T-helper 2 cell treated with Interferon-gamma antibody and Interleukin-4, amounts not matched to agents 5 μg/mL and 100 μg/mL, for 36 hours (primary cell): Measurements from ENCODE around the gene ZBTB4.

Experiments
- DNase-seq: peaks from one replicate; pipeline ENCODE4 v3.0.0; 2021; ENCODE audit warnings: low spot score
- H3K27ac Mint-ChIP-seq: one replicate; pipeline ENCODE4 v1.8.0; 2021; ENCODE audit warnings: mild to moderate bottlenecking, mixed read lengths
- H3K27me3 Mint-ChIP-seq: one replicate; pipeline ENCODE4 v1.8.0; 2021; ENCODE audit warnings: low read depth, mixed read lengths
- H3K36me3 Mint-ChIP-seq: one replicate; pipeline ENCODE4 v1.8.0; 2021; ENCODE audit warnings: low read depth, mixed read lengths
- H3K4me1 Mint-ChIP-seq: one replicate; pipeline ENCODE4 v1.8.0; 2021; ENCODE audit warnings: low read depth, mixed read lengths
- H3K4me3 Mint-ChIP-seq: one replicate; pipeline ENCODE4 v1.8.0; 2022; ENCODE audit warnings: mild to moderate bottlenecking, moderate library complexity, mixed read lengths
- H3K9me3 Mint-ChIP-seq: one replicate; pipeline ENCODE4 v1.8.0; 2021; ENCODE audit warnings: mixed read lengths

Gene ZBTB4

DNA sequence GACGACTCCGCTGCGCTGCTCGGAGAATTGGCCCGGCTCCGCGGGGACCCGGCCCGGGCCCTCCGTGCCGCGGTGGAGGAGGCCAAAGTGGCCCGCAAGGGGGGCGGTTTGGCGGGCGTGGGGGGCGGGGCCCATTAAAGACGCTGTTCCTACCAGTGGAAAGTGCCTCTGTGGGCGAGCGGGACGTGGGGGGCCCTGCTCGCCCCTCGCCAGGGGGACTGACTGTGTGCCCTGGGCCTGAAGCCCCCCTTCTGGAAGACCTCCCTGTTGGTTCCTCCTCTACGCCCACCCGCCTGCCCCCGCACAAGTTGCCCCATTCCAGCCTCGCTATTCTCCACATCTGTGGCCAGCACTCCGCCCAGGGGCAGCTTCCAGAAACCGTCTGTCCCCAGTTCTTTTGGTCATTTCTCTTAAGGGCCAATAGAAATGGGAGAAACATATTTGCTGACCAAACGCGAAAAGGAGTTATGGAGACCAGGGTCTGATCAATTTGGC lies 42.0 kb downstream of the ZBTB4 start:
- Mint-ChIP-seq H3K4me1 (peaks cover 27% of the 10 kb centered on the region), H3K36me3 (peaks cover 15% of the 10 kb centered on the region), H3K27ac (peak overlapping the region; percentile 74), H3K4me3 (peak overlapping the region; percentile 92), H3K9me3 (no peaks in the 10 kb centered on the region), H3K27me3 (peaks cover 33% of the 10 kb centered on the region)
- DNase-seq = no peak

DNA sequence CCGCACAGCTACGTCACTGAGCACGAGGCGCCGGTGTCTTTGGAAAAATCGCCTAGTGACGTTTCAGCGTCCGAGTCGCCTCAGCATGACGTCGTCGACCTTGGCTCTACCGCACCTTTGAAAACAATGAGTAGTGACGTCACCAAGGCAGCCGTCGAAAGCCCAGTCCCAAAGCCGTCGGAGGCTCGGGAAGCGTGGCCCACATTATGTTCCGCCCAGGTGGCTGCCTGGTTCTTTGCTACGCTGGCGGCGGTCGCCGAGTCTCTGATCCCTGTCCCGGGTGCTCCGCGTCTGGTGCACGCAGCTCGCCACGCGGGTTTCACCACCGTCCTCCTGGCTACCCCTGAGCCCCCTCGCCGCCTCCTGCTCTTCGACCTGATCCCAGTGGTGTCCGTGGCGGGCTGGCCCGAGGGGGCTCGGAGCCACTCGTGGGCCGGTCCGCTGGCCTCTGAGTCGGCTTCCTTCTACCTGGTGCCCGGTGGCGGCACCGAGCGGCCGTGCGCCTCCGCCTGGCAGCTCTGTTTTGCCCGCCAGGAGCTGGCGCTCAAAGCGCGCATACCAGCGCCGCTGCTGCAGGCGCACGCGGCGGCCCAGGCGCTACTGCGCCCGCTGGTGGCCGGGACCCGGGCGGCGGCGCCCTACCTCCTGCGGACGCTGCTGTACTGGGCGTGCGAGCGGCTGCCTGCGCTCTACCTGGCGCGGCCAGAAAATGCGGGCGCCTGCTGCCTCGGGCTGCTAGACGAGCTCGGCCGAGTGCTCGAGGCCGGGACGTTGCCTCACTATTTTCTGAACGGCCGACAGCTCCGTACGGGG lies 42.7 kb downstream of the ZBTB4 start:
- peak overlapping the region; percentile 92 for H3K4me3 Mint-ChIP-seq
- H3K27me3 Mint-ChIP-seq = peaks cover 29% of the 10 kb centered on the region
- peak; percentile 86 for DNase-seq
- peaks cover 27% of the 10 kb centered on the region for H3K4me1 Mint-ChIP-seq
- H3K36me3 Mint-ChIP-seq = peaks cover 15% of the 10 kb centered on the region
- no peaks in the 10 kb centered on the region for H3K9me3 Mint-ChIP-seq
- H3K27ac Mint-ChIP-seq = peak overlapping the region; percentile 96

DNA sequence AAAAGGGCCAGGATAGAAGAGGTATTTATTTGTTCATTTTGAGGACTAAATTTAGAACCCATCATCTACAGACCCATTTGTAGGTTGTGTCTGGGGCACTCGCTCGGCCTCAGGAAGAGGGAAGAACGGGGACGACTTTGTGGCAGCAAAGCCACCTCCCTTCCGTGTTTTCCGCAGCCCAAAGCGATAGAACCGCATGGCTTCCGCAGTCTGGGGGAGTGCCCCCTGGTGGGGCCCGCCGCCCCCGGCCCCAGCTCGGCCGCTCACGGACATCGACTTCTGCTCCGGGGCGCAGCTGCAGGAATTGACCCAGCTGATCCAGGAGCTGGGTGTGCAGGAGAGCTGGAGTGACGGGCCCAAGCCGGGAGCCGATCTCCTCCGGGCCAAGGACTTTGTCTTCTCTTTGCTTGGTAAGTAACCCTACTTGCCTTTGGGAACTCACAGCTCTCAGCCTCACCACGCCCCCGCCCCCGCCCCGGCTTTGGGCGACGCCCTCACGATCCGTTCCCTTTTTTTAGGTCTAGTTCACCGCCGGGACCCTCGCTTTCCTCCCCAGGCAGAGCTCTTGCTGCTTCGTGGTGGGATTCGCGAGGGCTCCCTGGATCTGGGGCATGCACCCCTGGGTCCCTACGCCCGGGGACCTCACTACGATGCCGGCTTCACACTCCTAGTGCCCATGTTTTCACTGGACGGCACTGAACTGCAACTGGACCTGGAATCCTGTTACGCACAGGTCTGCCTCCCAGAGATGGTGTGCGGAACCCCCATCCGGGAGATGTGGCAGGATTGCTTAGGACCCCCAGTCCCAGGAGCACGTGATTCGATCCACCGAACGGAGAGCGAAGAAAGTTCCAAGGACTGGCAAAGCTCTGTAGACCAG lies 43.5 kb downstream of the ZBTB4 start:
- Mint-ChIP-seq H3K4me3 (peak overlapping the region; percentile 92), H3K4me1 (peaks cover 27% of the 10 kb centered on the region), H3K9me3 (no peaks in the 10 kb centered on the region), H3K27me3 (peaks cover 24% of the 10 kb centered on the region), H3K36me3 (peaks cover 15% of the 10 kb centered on the region), H3K27ac (peak overlapping the region; percentile 96)
- peak; percentile 71 for DNase-seq

GRCh38 chr17:7432296-7432695 lies 47.1 kb downstream of the ZBTB4 start:
- Mint-ChIP-seq H3K4me3 (no peak overlapping the region), H3K27ac (no peak overlapping the region), H3K36me3 (peaks cover 2% of the 10 kb centered on the region), H3K4me1 (peaks cover 5% of the 10 kb centered on the region), H3K27me3 (no peaks in the 10 kb centered on the region), H3K9me3 (no peaks in the 10 kb centered on the region)
- DNase-seq = no peak

DNA sequence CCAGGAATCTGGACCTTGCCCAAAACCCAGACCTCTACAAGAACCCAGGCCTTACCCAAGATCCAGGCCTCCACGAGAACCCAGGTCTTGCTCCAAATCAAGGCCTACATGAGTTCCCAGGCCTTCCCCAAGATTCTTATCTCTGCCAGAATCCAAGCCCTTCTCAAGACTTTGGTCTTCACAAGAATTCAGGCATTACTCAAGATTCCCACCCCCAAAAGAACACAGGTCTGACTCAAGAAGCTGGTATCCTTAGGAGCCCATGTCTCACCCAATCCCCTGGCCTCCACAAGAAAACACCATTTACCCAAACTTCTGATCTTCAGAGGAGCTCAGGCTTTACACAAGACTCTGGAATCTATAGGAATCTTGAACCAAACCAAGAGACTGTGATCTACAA lies 48.2 kb downstream of the ZBTB4 start:
- Mint-ChIP-seq H3K9me3 (no peaks in the 10 kb centered on the region), H3K27ac (no peak overlapping the region), H3K27me3 (no peaks in the 10 kb centered on the region), H3K4me1 (peaks cover under 1% of the 10 kb centered on the region), H3K36me3 (no peaks in the 10 kb centered on the region), H3K4me3 (no peak overlapping the region)
- no peak for DNase-seq

- Mint-ChIP-seq H3K27ac (no peak overlapping the region), H3K4me3 (no peak overlapping the region), H3K36me3 (no peaks in the 10 kb centered on the region), H3K27me3 (no peaks in the 10 kb centered on the region), H3K4me1 (no peaks in the 10 kb centered on the region), H3K9me3 (no peaks in the 10 kb centered on the region)
- no peak for DNase-seq
Measured at GRCh38 chr17:7429722-7430121, 49.7 kb downstream of the ZBTB4 start.

- Mint-ChIP-seq H3K9me3 (no peaks in the 10 kb centered on the region), H3K36me3 (no peaks in the 10 kb centered on the region), H3K27me3 (no peaks in the 10 kb centered on the region), H3K27ac (no peak within 1 kb of the TSS), H3K4me1 (no peaks in the 10 kb centered on the region), H3K4me3 (no peak within 1 kb of the TSS)
- DNase-seq = no peak
Measured at GRCh38 chr17:7428557-7428956, 50.9 kb downstream of the ZBTB4 start, which contains the start of gene SPEM3. Gene SPEM3 (plus strand): TSS chr17:7428857. CDS start chr17:7428903, 46 bp downstream.

GRCh38 chr17:7427549-7427948 lies 51.9 kb downstream of the ZBTB4 start:
- Mint-ChIP-seq H3K36me3 (no peaks in the 10 kb centered on the region), H3K27me3 (no peaks in the 10 kb centered on the region), H3K4me3 (no peak overlapping the region), H3K4me1 (no peaks in the 10 kb centered on the region), H3K27ac (no peak overlapping the region), H3K9me3 (no peaks in the 10 kb centered on the region)
- DNase-seq = no peak

DNA sequence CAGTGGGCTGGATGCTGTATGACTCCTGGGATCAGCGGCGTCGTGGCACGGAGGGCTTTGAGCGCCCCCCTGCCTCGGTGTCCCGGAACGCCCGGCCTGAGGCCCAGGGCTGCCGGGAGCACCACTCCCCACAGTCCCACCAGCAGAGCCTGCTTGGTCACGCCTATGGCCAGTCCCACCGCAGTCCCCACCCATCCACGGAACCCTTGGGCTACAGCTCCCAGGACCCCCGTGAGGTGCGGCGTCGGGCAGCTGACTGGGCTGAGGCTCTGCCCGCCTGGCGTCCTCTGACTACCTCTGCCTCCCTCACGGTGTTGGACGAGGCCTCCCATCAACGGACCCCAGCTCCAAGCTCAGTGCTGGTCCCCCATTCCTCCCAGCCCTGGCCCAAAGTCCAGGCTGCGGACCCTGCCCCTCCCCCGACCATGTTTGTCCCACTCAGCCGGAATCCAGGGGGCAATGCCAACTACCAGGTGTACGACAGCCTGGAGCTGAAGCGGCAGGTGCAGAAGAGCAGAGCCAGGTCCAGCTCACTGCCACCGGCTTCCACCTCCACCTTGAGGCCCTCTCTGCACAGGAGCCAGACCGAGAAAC lies 52.4 kb downstream of the ZBTB4 start:
- DNase-seq = no peak
- Mint-ChIP-seq H3K36me3 (no peaks in the 10 kb centered on the region), H3K27ac (no peak overlapping the region), H3K4me1 (no peaks in the 10 kb centered on the region), H3K4me3 (no peak overlapping the region), H3K27me3 (no peaks in the 10 kb centered on the region), H3K9me3 (no peaks in the 10 kb centered on the region)

DNA sequence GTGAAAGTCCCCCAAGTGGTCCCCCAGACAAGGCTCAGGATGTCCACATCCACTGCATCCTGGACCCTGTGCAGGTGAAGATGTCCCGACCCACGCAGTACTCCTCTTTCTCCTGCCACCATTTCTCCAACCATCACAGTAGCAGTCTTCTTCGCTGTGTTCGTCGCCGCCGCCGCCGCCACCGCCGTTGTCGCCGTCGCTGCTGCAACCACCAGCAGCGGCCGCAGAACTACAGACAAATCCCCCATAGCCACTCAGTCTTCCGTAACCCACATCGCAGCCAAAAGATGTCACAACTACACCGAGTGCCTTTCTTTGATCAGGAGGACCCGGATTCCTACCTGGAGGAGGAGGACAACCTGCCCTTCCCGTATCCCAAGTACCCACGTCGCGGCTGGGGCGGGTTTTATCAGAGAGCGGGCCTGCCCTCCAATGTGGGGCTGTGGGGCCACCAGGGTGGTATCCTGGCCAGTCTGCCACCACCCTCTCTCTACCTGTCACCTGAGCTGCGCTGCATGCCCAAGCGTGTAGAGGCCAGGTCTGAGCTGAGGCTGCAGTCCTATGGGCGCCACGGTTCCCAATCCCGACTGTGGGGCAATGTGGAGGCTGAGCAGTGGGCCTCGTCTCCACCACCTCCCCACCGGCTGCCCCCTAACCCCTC lies 53.1 kb downstream of the ZBTB4 start:
- H3K4me1 Mint-ChIP-seq = no peaks in the 10 kb centered on the region
- no peaks in the 10 kb centered on the region for H3K27me3 Mint-ChIP-seq
- H3K36me3 Mint-ChIP-seq = no peaks in the 10 kb centered on the region
- H3K4me3 Mint-ChIP-seq = no peak overlapping the region
- H3K9me3 Mint-ChIP-seq = no peaks in the 10 kb centered on the region
- DNase-seq = no peak
- H3K27ac Mint-ChIP-seq = no peak overlapping the region

DNA sequence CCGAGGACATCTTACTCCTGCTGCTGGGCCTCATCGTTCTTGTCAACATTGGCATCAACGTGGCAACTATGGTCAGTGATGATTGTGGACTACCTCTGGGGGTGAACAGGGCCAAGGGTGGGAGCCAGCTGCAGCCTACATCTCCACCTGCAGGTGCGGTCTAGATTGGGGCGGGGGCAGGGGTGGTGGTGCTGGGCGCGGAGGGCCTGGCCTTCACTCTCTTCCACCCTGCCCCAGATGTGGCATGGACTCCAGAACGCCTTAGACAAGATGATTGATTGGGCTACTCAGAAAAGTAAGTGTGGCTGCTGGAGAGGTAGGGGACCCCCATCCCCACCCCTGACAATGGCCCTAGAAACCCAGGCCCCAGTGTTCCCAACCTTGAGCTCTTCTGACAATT lies 53.7 kb downstream of the ZBTB4 start:
- no peak for DNase-seq
- Mint-ChIP-seq H3K36me3 (no peaks in the 10 kb centered on the region), H3K4me1 (no peaks in the 10 kb centered on the region), H3K4me3 (no peak overlapping the region), H3K27ac (no peak overlapping the region), H3K27me3 (no peaks in the 10 kb centered on the region), H3K9me3 (no peaks in the 10 kb centered on the region)

DNA sequence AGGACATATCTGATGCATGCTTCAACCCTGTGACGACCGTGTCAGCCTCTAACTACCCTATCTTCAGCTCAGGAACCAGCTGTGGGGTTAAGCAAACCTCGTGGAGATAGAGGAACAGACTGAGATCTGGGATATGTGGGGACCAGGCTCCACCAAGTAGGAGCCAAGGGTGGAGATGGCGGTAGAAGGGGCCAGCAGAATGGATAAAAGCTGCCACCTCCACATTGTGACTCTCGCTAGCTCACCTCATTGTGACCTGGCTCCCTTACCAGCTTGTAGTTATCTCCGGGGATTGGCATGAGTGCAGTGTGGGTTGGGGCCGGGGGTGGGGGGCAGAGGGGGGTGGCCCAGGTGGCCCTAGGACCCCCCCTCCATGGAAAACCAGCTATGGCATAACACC lies 54.1 kb downstream of the ZBTB4 start, which contains the start of gene SPEM2:
Gene SPEM2 (plus strand): TSS at position 301 of the 400 bp plus-strand sequence. CDS start 73 bp downstream, at position 374.
- Mint-ChIP-seq H3K27me3 (no peaks in the 10 kb centered on the region), H3K36me3 (no peaks in the 10 kb centered on the region), H3K4me3 (no peak within 1 kb of the TSS), H3K4me1 (no peaks in the 10 kb centered on the region), H3K27ac (no peak within 1 kb of the TSS), H3K9me3 (no peaks in the 10 kb centered on the region)
- no peak for DNase-seq

GRCh38 chr17:7423679-7424078 lies 55.8 kb downstream of the ZBTB4 start:
- no peaks in the 10 kb centered on the region for H3K9me3 Mint-ChIP-seq
- no peak for DNase-seq
- H3K27ac Mint-ChIP-seq = no peak overlapping the region
- no peak overlapping the region for H3K4me3 Mint-ChIP-seq
- no peaks in the 10 kb centered on the region for H3K27me3 Mint-ChIP-seq
- no peaks in the 10 kb centered on the region for H3K4me1 Mint-ChIP-seq
- no peaks in the 10 kb centered on the region for H3K36me3 Mint-ChIP-seq
